GM21381 (cell line): ENCODE measurements around the gene CENPO.

Experiments used
- ATAC-seq: cut with Tn5 transposase; IDR thresholded peaks from one replicate; pipeline ENCODE4 v1.9.1; 2021; ENCODE audit warnings: mild to moderate bottlenecking, moderate library complexity; ENCODE audit not compliant: unreplicated experiment

Gene CENPO, protein sequence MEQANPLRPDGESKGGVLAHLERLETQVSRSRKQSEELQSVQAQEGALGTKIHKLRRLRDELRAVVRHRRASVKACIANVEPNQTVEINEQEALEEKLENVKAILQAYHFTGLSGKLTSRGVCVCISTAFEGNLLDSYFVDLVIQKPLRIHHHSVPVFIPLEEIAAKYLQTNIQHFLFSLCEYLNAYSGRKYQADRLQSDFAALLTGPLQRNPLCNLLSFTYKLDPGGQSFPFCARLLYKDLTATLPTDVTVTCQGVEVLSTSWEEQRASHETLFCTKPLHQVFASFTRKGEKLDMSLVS

DNA sequence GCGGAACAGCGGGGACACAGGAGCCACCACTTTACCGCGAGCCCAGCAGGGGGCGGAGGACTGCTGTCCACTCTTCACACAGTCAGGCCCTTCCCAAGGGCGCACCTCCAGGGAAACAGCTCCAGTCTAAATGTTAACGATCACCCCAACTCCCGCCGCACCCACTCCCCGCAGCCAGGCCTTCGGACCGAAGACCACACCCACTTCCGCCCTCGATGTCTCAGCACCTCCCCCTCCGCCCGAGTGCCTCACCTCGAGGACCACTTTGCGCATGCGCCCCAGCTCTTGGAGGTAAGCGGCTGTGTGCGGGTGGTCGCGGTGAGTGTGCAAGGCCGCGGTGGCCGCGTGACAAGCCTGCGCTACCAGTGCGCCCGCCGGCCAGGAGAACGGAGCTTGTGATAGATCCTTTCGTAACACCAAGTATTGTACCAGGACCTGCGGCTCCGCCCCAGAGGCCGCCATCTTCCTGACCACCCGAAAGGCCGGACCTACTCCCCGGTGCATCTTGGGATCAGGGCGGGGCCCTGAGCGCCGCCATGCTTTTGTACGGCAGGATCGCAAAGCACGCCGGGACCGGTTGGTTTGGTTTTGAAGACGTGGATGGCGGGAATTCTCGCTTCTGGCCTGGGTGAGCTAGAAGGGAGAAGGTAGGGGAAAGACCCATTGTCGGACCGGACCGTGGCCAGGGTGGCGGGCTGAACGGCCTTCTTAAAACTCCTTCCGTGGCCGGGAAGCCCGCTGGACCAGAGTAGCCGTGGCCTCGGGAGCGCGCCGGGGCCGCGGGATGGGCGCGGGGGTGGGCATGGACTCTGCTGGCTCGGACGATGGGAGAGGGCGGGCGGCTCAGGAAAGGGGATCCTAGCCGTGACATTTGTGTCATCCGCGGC is at the start of gene CENPO, which contains the start of gene PTRHD1:
Gene CENPO, plus strand, starts transcription at position 552 of the 887 bp plus-strand sequence. CDS start 495 bp downstream, outside the sequence.
Gene PTRHD1, minus strand, starts transcription at position 518 of the 887 bp plus-strand sequence. Its CDS starts 14 bp downstream, at position 504.
- ATAC-seq: peak; percentile 93

DNA sequence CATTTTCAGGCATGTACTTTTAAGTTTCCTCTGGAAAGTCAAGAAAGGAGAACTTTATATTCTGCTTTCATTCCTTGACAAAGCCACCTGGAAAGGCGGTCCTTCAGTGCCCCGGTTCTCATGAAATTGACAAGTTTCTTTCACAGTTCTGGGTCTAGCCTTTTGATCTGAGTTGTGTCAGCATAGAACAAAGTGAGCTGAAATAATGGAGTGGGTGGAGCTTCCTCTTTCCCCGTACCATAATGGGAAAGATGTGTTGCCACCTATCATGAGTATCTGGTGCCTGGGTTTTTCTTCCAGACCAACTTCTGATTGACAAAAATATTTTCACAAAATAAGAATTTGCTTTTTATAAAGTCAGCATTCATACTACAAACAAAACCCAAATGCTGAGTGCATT is 49.3 kb upstream of the CENPO start:
- ATAC-seq: no peak

DNA sequence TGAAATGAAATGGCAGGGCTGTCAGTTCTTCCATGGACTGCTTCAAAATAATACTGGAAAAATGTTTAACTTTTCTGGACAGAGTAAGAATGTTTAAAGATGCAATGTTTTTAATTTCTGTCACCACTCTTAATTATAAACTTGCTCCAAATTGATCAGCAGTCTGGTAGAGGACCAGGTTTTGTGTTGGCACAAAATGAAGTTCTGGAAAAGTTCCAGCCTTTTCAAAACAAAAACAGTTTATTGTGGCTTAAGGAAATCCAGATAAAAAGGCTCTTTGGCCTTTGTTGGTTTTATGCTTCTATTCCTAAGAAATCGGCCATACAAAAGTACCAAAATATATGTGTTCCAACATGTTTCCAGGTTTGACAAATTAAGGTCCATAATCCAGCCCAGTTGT is 48.9 kb upstream of the CENPO start:
- ATAC-seq: no peak

DNA sequence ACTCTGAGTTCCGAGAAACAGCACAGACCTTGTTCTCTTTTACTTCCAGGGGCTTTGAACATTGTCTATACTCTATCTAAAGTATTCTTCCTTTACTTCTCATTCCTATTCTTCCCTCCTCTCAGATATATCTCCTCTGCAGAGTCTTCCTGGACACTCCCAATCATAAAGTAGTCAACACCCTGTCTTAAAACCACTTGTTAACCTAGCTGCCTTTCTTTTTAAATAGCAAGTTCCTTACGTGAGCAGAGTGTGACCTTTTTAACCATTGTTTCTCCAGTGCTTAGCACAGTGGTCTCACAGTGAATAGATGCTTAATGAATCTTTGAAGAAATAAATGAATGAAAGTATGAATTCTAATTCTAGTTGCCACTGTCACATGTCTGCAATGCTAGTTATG is 47.4 kb upstream of the CENPO start:
- ATAC-seq: no peak

DNA sequence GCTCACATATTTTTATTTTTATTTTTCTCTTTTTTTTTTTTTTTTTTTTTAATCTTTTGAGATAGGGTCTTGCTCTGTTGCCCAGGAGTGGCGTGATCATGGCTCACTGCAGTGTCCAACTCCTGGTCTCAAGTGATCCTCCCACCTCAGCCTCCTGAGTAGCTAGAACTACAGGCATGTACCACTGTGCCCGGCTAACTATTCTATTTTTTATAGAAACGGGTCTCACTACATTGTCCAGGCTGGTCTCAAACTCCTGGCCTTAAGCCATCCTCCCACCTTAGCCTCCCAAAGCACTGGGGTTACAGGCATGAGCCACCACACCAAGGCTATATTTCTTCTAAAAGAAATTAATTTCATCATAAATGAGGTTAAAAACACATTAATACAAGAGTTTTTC is 45.9 kb upstream of the CENPO start:
- no peak for ATAC-seq

DNA sequence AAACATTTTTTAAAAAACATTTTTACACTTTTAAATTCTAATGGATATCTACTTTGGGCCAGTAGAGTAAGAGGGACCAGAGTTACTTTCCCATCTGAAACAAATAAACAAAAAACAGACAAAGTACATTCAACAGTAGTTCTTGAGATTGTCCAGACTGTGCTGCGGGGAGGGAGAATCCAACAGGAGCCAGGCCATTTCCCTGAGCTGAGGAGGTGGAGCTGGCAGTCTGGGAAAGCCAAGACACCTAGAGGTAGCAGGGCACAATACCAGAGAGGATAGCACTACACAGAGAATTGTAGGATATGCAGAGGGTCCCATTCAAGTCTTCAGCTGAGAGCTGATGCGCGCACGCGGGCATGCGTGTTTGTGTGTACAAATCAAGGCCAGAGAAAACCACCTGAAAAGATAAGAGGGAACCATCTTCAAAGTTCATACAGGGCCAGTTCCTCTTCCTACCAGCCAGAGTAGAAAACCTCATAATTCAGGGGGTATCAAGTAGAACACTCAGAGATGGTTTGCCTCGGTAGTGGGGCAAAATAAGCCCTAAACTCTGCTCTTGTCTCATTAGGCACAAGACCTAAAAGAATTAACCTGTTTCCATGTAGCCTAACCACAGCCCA is 44.0 kb upstream of the CENPO start:
- no peak for ATAC-seq

DNA sequence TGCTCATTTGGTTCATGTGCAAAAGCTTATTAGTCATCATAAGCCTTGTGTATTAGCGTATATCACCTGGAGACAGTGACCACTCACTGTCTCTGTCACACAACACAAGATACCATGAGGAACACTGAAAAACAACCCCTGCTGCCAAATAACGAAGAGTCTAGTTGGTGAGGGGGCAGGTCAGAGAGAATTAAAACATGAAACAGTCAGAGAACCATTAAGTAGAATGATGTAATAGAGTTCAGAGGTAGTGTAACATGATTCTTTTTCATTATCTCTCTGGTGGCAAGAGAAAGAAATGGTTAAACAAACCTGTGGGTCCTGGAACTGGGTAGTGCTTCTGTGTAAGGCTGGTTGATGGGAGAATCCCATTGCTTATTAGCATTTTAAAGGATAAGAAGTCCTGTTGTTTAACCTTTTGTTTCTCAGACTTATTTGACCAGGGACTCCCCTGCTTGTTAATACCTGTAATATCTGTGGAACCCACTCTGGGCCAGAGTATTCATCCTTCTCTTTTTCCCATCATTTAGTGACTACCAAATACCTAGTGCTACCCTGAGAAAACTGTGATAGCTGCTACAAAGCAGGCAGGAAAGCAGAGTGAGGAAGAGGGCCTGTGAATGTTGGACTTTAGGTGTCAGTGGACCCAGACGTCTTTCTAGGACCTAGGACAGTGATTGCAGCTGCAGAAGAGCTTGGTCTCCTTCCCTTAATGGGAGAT is 38.1 kb upstream of the CENPO start:
- no peak for ATAC-seq

DNA sequence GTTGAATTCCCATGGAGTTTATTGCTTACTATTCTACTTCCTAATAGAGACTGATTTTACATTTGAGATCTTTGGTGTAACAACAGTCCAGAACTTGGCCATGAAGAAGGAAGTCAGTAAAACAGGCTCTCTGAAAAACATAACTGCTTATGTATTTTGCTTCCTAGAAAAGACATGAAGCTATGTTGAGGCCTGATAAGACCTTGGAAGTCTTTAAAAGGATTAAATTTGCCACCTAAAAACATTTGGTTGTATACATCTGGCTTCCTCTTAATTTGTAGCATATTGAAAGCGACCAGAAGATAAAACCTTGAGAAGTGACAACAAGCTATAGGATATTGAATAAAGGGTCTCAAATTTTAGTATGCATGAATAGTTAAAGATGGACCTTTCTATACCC is 36.4 kb upstream of the CENPO start:
- ATAC-seq: no peak

DNA sequence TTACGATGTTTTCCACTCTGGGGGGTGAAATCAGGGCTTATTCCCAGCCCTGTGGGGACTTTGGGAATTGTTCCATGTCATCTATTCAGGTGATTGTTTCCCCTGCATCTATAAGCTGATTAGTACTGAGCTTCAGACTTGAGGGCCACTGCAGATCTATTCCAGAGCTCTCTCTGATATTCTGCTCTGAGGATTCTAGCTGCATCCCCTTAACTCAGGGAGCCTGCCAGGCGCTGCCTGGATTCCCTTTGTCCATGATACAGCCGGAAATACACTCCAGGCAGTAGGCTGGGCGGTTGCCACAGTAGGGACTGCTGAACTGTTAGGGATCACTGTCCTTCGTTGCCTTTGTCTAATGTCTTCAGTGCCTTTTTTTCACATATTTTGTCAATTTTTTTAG is 31.4 kb upstream of the CENPO start:
- ATAC-seq: no peak

DNA sequence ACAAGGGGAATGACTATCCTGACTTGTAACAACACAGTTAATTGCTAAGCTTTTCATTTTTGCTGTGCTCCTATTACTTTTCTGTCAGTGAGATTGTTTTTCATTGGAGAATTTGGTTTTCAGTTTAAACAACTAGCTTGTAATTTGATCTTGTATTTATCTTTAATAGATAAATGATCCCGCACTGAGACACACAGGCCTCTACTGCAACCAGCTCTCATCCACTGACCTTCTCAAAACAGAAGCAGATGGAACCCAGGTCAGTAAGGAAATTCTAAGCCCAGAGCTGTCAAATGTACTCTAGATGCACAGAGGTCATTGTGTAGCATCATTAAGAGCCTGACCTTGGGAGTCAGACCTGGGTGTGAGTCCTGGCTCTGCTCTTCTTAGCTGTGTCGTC is 30.7 kb upstream of the CENPO start:
- ATAC-seq: no peak

DNA sequence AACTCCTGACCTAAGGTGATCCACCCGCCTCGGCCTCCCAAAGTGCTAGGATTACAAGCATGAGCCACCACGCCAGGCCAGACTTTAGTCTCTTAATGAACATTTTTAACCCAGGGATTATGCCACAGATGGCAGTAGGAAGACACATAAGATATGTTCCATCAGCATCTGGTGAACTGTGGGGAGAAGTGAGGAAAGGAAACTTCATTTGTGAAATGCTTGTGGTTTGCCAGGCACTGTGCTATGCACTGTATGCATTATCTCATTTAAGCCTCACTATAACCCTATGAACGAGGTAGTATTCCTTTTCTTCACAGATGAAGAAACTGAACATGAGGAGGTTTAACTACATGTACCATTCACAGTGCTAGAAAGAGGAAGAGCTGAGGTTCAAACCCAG is 29.4 kb upstream of the CENPO start:
- no peak for ATAC-seq

DNA sequence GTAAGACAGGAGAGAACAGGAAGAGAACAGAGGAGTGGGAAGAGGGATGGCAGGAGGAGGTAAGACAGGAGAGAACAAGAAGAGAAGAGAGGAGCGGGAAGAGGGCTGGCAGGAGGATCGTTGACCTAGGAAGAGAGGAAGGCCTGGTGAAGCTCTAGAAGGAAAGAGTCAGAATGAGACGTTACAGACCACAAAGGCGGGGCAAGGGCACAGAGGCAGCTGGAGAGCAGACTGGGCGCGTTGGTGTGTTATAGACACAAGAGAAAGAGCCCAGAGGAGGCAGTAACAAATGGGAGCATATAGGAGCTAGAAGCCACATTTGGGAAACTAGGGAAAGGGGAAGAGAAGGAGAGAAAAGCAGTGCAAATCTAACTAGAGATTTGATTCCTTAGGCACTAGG is 26.6 kb upstream of the CENPO start:
- ATAC-seq: no peak

DNA sequence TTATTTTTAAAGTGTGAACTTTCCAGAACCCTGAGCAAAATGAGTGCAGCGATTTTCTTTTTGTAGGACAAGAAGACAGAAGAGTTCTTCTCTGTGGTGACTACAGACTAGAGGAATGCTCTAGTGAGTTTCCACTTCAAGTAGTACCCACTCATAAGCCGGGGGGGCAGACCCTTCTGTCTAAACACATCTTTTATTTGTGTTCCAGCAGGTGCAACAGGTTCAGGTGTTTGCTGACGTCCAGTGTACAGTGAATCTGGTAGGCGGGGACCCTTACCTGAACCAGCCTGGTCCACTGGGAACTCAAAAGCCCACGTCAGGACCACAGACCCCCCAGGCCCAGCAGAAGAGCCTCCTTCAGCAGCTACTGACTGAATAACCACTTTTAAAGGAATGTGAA is 25.2 kb upstream of the CENPO start:
- ATAC-seq: no peak

DNA sequence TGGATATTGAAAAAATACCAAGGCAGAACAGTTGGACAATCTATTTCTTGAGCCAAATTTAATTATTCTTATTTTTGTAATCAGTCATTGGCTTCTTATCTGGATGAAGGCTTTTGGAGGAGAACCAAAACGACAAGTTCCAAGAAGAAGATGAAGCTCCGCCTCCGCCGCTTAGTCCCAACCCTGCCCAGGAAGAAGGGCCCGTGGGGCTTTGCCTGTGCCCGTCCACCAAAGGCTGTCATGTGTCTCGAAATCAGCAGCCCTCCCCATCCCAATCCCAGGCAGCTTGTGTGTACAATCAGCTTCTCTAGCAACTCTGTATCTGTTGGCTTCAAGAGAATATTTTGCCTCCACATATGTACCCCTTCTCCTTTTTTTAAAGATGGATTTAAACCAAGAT is 24.6 kb upstream of the CENPO start:
- no peak for ATAC-seq

DNA sequence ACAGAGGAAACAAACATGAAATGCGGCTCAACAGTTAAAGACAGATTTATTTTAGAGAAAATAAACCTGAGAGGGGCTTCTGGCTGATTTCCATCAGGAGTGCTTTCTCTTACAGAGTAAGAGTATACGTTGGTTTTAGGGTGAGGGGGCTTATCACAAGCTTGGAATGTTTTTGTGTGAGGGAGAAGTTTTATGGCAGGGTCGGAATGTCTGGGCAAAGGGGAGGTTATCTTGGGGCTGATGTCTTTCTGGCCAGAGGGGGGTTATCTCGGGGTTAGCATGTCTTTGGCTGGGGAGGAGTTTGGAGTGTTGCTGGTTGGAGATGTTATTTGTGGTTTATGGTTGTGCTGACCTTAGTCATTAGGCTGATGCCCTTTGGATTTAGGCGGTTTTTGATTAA is 22.2 kb upstream of the CENPO start:
- ATAC-seq: no peak

DNA sequence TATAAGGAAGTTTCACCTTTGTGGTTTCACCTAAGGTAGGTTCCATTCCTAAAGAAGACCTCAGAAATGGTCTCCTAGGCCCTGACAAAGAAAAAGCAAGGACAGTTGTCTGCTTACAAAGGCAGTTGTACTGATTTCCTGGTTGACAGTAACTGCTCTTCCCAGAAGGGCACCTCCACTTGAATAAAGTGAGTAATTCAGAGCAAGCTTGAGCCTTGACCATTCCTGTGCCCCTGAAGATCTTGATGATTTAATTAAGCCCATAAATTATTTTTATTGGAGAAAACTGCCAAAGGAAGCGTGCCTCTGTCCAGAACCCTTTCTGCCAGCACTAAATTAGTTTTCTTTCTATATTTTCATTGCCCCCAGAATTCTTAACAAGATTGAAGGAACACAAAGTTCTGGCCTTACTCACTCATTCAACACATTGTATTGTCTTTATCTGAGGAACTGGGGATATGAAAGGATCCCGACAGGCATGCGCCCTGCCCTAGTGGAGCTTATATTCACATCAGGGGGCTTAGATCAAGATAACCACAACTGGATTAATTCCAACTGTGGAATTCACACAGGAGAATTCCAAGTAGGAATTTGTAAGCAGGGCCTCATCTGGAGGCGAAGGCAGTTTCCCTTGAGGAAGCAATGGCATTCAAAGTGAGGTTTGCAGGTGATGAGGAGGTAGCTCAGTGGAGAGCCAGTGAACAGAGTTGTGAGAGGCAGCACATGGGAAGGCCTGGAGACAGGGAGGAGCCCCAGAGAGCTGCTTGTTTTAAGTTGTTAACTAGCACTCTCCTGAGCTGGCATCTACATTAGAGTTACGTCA is 21.2 kb upstream of the CENPO start:
- no peak for ATAC-seq

DNA sequence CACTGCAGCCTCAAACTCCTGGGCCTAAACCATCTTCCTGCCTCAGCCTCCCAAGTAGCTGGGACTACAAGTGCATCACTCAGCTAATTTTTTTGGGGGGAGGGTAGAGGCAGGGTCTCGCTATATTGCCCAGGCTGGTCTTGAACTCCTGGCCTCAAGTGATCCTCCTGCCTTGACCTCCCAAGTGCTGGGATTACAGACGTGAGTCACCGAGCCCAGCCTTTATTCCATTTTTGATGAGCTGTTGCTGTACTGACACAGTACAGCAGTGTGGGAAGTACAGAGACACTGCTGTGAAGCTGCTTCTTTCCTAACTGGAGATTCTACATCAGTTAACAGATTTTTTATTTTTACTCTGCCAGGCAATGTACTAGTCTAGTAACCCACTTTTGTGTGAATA is 18.9 kb upstream of the CENPO start:
- ATAC-seq: no peak

DNA sequence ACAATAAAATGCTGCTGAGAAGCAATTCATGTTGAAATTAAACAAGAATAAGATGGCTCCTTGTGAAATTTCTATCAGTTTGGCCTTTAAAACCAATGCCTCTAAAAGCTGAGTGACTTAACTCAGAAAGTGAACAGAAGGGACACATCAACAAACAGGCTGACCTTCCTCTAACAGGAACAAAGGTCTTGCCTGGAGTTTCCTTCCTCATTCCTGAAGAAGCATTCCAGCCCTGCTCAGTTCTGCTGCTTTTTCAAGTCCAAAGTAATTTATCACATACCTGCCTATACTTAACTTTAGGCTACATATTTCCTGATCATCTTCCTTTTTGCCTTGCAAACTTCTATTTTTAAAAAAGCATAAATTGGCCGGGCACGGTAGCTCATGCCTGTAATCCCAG is 14.1 kb upstream of the CENPO start:
- no peak for ATAC-seq

DNA sequence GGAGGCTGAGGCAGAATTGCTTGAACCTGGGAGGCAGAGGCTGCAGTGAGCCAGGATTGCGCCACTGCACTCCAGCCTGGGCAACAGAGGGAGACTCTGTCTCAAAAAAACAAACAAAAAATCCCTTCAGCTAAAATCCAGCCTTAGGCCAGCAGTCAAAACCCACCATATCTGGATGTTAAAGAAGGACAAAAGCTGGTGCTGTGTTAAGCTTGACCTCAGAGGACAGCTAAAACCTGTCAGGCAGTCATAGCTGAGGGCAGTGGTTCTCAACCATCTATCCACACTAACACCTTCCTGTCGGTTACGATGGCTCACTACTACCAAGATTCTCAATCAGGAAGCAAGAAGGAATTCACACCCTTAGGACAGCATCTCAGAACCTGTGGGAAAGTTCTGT is 9.6 kb upstream of the CENPO start:
- ATAC-seq: no peak

DNA sequence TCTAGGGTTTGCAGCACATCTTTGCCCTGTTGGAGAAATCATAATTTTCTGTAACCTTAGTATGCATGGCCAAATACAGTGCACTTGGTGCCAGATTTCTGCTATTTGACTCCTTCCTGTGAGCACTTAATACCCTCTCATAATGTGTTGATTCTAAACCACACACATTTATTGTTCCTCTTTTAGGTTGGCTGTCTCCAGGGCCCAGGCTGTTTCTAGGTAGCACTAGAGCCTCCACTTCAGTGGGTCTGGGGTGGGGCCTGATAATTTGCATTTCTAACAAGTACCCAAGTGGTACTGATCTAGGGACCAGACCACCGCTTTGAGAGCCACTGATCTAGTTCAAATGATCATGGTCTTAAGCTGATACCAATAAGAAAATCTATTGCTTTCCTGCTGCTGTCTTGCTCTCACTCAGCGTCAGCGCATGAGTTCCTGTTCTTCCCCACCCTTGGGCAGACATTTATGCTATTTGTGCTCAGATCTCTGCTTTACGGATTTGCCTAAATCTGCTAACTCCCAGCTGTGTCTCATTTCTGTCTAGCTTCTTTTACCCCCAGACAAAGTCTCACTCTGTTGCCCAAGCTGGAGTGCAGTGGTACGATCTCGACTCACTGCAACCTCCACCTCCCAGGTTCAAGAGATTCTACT is 7.4 kb upstream of the CENPO start:
- peak; percentile 88 for ATAC-seq
